H1 (cell line): ENCODE results near the gene NADK2. TPM values are rescaled to one million over a fixed set of nuclear protein-coding genes. Genes with fewer than 3 reads are reported as not detected.

Experiments
- CTCF ChIA-PET: fragments of 300-600 bp; sonication (Branson Sonifier 250); formaldehyde crosslinking; loops from one replicate; lab custom pipeline; 2021; ENCODE audit not compliant: partially characterized antibody; lab: Charles Lee
- POLR2A ChIA-PET: fragments of 300-600 bp; sonication (Branson Sonifier 250); formaldehyde crosslinking; loops from one replicate; lab custom pipeline; 2021; ENCODE audit warnings: inconsistent platforms; ENCODE audit not compliant: partially characterized antibody; lab: Charles Lee
- DNase-seq, 2 experiments: peaks; one replicate each; pipeline versions ENCODE4 v3.0.0 to v3.0.0-alpha.2; 2010 to 2022; ENCODE audit warnings: low spot score in 2 of 2, low read depth in 1 of 2, mixed read lengths in 1 of 2
- FAIRE-seq: peaks from 2 replicates; lab custom pipeline; 2011; peaks lifted over from hg19 to GRCh38; lab: Jason Lieb, UNC
- H2AFZ ChIP-seq: 2 replicates; pipeline ENCODE4 v1.8.1; 2012; ENCODE audit warnings: low read length, inconsistent platforms
- H2AK5ac ChIP-seq: 2 replicates; pipeline ENCODE4 v1.6.1; 2013; ENCODE audit warnings: low read depth, low read length
- H2BK120ac ChIP-seq: replicated peaks from 2 replicates; pipeline ENCODE3; 2013; ENCODE audit warnings: low read depth, low read length, inconsistent platforms
- H2BK12ac ChIP-seq: 2 replicates; pipeline ENCODE4 v1.6.1; 2013; ENCODE audit warnings: low read depth, low read length
- H2BK15ac ChIP-seq: 2 replicates; pipeline ENCODE4 v1.6.1; 2013; ENCODE audit warnings: low read length
- H2BK20ac ChIP-seq: 2 replicates; pipeline ENCODE4 v1.6.1; 2013; ENCODE audit warnings: low read length
- H2BK5ac ChIP-seq: 2 replicates; pipeline ENCODE4 v1.6.1; 2013; ENCODE audit warnings: low read depth, low read length
- H3K14ac ChIP-seq: 2 replicates; pipeline ENCODE4 v1.6.1; 2013; ENCODE audit warnings: inconsistent platforms; ENCODE audit not compliant: insufficient read length
- H3K18ac ChIP-seq: 2 replicates; pipeline ENCODE4 v1.6.1; 2013; ENCODE audit warnings: low read length; ENCODE audit errors: extremely low read depth
- H3K23ac ChIP-seq: 2 replicates; pipeline ENCODE4 v1.6.1; 2013; ENCODE audit warnings: inconsistent platforms; ENCODE audit not compliant: insufficient read length
- H3K23me2 ChIP-seq: 2 replicates; pipeline ENCODE4 v1.6.1; 2013; ENCODE audit warnings: low read depth, low read length
- H3K27ac ChIP-seq: 2 replicates; pipeline ENCODE4 v1.6.1; 2011; ENCODE audit warnings: low read depth, low read length, inconsistent platforms
- H3K27me3 ChIP-seq, 4 experiments: replicated peaks in 1 of 4; 1 replicate in 1 of 4; 2 replicates in 3 of 4; pipeline versions ENCODE4 v1.6.1 to v1.8.1; 2011 to 2013; ENCODE audit warnings: low read length in 3 of 4, mild to moderate bottlenecking in 3 of 4, inconsistent platforms in 2 of 4, mixed read lengths in 2 of 4, moderate library complexity in 1 of 4; ENCODE audit not compliant: control insufficient read depth in 3 of 4, insufficient read depth in 3 of 4; ENCODE audit errors: extremely low read depth in 1 of 4
- H3K36me3 ChIP-seq, 4 experiments: 2 replicates each; pipeline versions ENCODE4 v1.6.1 to v1.8.1; 2011 to 2013; ENCODE audit warnings: mild to moderate bottlenecking in 4 of 4, low read length in 3 of 4, moderate library complexity in 2 of 4, control low read depth in 1 of 4, inconsistent platforms in 1 of 4; ENCODE audit not compliant: insufficient read depth in 4 of 4, control insufficient read depth in 2 of 4
- H3K4ac ChIP-seq: replicated peaks from 2 replicates; pipeline ENCODE3; 2013; ENCODE audit warnings: low read length, low read depth, mixed read lengths, inconsistent platforms; ENCODE audit not compliant: insufficient read length
- H3K4me1 ChIP-seq, 4 experiments: replicated peaks in 1 of 4; 1 replicate in 1 of 4; 2 replicates in 3 of 4; pipeline versions ENCODE4 v1.6.1 to v1.8.1; 2011 to 2013; ENCODE audit warnings: low read length in 3 of 4, inconsistent platforms in 2 of 4, mixed read lengths in 1 of 4; ENCODE audit not compliant: insufficient read depth in 4 of 4, control insufficient read depth in 3 of 4
- H3K4me2 ChIP-seq, 2 experiments: 2 replicates each; pipeline versions ENCODE4 v1.6.1 to v1.8.1; 2011 to 2013; ENCODE audit warnings: low read depth in 2 of 2, low read length in 2 of 2, control low read depth in 1 of 2, inconsistent platforms in 1 of 2, mild to moderate bottlenecking in 1 of 2; ENCODE audit not compliant: insufficient read depth in 1 of 2
- H3K4me3 ChIP-seq, 4 experiments: fragments of 200-600, 300-600 bp in 1 of 4; sonication (generic), shearing (Covaris generic), sonication (Bioruptor Twin) in 1 of 4; 2 replicates each; pipeline versions ENCODE4 v1.5.1 to v1.8.1; 2011 to 2016; ENCODE audit warnings: low read length in 4 of 4, low read depth in 3 of 4, control low read depth in 2 of 4, inconsistent platforms in 2 of 4, mild to moderate bottlenecking in 2 of 4, mixed read lengths in 1 of 4, moderate library complexity in 1 of 4; ENCODE audit not compliant: insufficient read depth in 2 of 4; ENCODE audit errors: extremely low read depth in 1 of 4
- H3K56ac ChIP-seq: replicated peaks from 2 replicates; pipeline ENCODE3; 2013; ENCODE audit warnings: low read depth, mild to moderate bottlenecking, mixed read lengths, low read length, inconsistent platforms; ENCODE audit not compliant: insufficient read length
- H3K79me1 ChIP-seq: 2 replicates; pipeline ENCODE4 v1.6.1; 2013; ENCODE audit warnings: low read depth, low read length, control low read depth
- H3K79me2 ChIP-seq, 2 experiments: 2 replicates each; pipeline versions ENCODE4 v1.6.1 to v1.8.1; 2012 to 2013; ENCODE audit warnings: low read length in 2 of 2, mild to moderate bottlenecking in 2 of 2, inconsistent platforms in 1 of 2; ENCODE audit not compliant: insufficient read depth in 2 of 2, control insufficient read depth in 1 of 2
- H3K9ac ChIP-seq, 4 experiments: replicated peaks in 1 of 4; 1 replicate in 1 of 4; 2 replicates in 3 of 4; pipeline versions ENCODE4 v1.6.1 to v1.8.1; 2011 to 2013; ENCODE audit warnings: low read depth in 3 of 4, low read length in 3 of 4, control low read depth in 2 of 4, mild to moderate bottlenecking in 2 of 4, moderate library complexity in 2 of 4, inconsistent platforms in 1 of 4; ENCODE audit errors: extremely low read depth in 1 of 4
- H3K9me3 ChIP-seq, 2 experiments: 2 replicates each; pipeline versions ENCODE4 v1.6.1 to v1.8.1; 2012 to 2013; ENCODE audit warnings: mild to moderate bottlenecking in 2 of 2, moderate library complexity in 2 of 2, control low read depth in 1 of 2, inconsistent platforms in 1 of 2, low read depth in 1 of 2, low read length in 1 of 2, mixed read lengths in 1 of 2; ENCODE audit not compliant: insufficient read depth in 2 of 2
- H4K20me1 ChIP-seq, 2 experiments: replicated peaks in 1 of 2; 2 replicates each; pipeline versions ENCODE3 to v1.8.1; 2011 to 2013; ENCODE audit warnings: inconsistent platforms in 2 of 2, low read length in 2 of 2, mild to moderate bottlenecking in 1 of 2; ENCODE audit not compliant: insufficient read depth in 2 of 2, control insufficient read depth in 1 of 2
- H4K5ac ChIP-seq: 2 replicates; pipeline ENCODE4 v1.6.1; 2013; ENCODE audit warnings: low read length, low read depth, mixed read lengths, inconsistent platforms; ENCODE audit not compliant: insufficient read length
- H4K8ac ChIP-seq: 2 replicates; pipeline ENCODE4 v1.8.0; 2013; ENCODE audit warnings: mild to moderate bottlenecking, moderate library complexity, low read length, inconsistent platforms; ENCODE audit not compliant: insufficient read depth; ENCODE audit errors: extremely low read depth
- H4K91ac ChIP-seq: replicated peaks from 2 replicates; pipeline ENCODE3; 2013; ENCODE audit warnings: low read length, mixed read lengths, inconsistent platforms; ENCODE audit not compliant: insufficient read length
- BCL11A ChIP-seq, 2 experiments: IDR thresholded peaks; one replicate each; pipeline ENCODE4 v1.6.1; 2011; ENCODE audit warnings: low read depth in 2 of 2, low read length in 2 of 2, mild to moderate bottlenecking in 2 of 2
- EZH2 ChIP-seq: fragments of 200-600 bp; sonication (generic); IDR thresholded peaks from 2 replicates; pipeline ENCODE4 v1.7.1; 2012; ENCODE audit warnings: low read depth, mild to moderate bottlenecking, moderate library complexity, low read length, inconsistent platforms; ENCODE audit not compliant: severe bottlenecking
- HDAC2 ChIP-seq, 2 experiments: fragments of 300-600 bp in 1 of 2; sonication (generic) in 1 of 2; IDR thresholded peaks; 2 replicates each; pipeline ENCODE4 v1.6.1; 2011 to 2012; ENCODE audit warnings: low read depth in 2 of 2, low read length in 2 of 2, mild to moderate bottlenecking in 2 of 2, moderate library complexity in 2 of 2, borderline replicate concordance in 1 of 2, inconsistent platforms in 1 of 2
- RNF2 ChIP-seq: fragments of 200-900, 300-1000 bp; sonication (generic); IDR thresholded peaks from 2 replicates; pipeline ENCODE4 v1.7.1; 2016; ENCODE audit warnings: borderline replicate concordance, low read depth, mild to moderate bottlenecking, antibody characterized with exemption, low read length; ENCODE audit not compliant: poor library complexity, severe bottlenecking; ENCODE audit errors: missing control alignments
- SAP30 ChIP-seq: fragments of 300-600 bp; sonication (generic); IDR thresholded peaks from 2 replicates; pipeline ENCODE4 v1.7.1; 2012; ENCODE audit warnings: low read length, moderate library complexity, mild to moderate bottlenecking, inconsistent platforms; ENCODE audit not compliant: insufficient read depth, insufficient replicate concordance
- SIN3A ChIP-seq, 2 experiments: IDR thresholded peaks in 1 of 2; conservative IDR thresholded peaks in 1 of 2; 2 replicates each; pipeline ENCODE4 v1.6.1; 2011 to 2012; ENCODE audit warnings: low read length in 2 of 2, improper control_type of control experiment in 1 of 2, low read depth in 1 of 2, mild to moderate bottlenecking in 1 of 2
- SP2 ChIP-seq: IDR thresholded peaks from 2 replicates; pipeline ENCODE4 v1.6.1; 2012; ENCODE audit warnings: mild to moderate bottlenecking, low read length, inconsistent platforms
- SP4 ChIP-seq: IDR thresholded peaks from 2 replicates; pipeline ENCODE4 v1.6.1; 2012; ENCODE audit warnings: low read length, inconsistent platforms
- WGBS, 2 experiments: shearing (Covaris generic) in 1 of 2; methylation state at CpG; one replicate each; pipeline versions ENCODE4 v1.1.6 to v1.1.7; 2013 to 2015; ENCODE audit warnings: low lambda C conversion rate in 2 of 2, mixed read lengths in 2 of 2, inconsistent platforms in 1 of 2, low coverage in 1 of 2, missing lambda C conversion rate in 1 of 2; ENCODE audit not compliant: insufficient replicate concordance in 2 of 2, insufficient coverage in 1 of 2, insufficient read length in 1 of 2; ENCODE audit errors: extremely low coverage in 1 of 2, missing lambda C conversion rate in 1 of 2; 5-methylcytosine and 5-hydroxymethylcytosine counted together
- polyA plus RNA-seq, 7 experiments: library from polyadenylated mRNA; depleted of rRNA in 3 of 7; stranded (reverse) in 5 of 7; unstranded in 2 of 7; fragments of >200 nt in 5 of 7; fragments of 200-250 nt in 2 of 7; gene quantifications; 1 replicate in 5 of 7; 2 replicates in 1 of 7; 4 replicates in 1 of 7; pipeline versions ENCODE4 v1.2.1 to v1.2.3, GENCODE V29; 2011 to 2013; ENCODE audit warnings: missing spikeins in 2 of 7, mixed read lengths in 2 of 7
- total RNA-seq: library from RNA; stranded (reverse); fragmentation: NEBNext Ultra II Directional; extraction: Animal tissue kit (Norgen Biotek cat#: 25700); gene quantifications from 2 replicates; pipeline ENCODE4 v1.2.1, GENCODE V29; 2021
- TF ChIP-seq, protein P1 (sequence below): IDR thresholded peaks from 2 replicates; pipeline ENCODE4 v1.6.1; 2012; ENCODE audit warnings: low read length, inconsistent platforms
- TF ChIP-seq, protein P2 (sequence below): IDR thresholded peaks from 2 replicates; pipeline ENCODE4 v1.6.1; 2012; ENCODE audit warnings: inconsistent platforms

The NADK2 gene
- total and polyA plus RNA-seq, 2 of the 8 experiments (the other 6 are each of a cell fraction or from before 2014, with no cell fraction given): 3.4 to 16.1 TPM

DNA sequence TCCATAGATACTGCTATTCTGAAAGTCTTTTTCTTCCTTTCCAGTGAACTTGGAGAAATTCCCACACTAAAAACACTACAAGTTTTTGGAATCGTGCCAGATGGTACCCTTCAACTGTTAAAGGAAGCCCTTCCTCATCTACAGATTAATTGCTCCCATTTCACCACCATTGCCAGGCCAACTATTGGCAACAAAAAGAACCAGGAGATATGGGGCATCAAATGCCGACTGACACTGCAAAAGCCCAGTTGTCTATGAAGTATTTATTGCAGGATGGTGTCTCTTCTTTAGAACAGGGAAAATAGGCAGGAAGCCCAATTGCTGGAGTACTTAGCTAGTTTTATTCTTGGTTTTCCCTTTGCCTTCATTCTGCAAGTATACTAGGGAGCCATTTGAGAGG lies 60.0 kb downstream of the NADK2 start:
- Histone ChIP-seq H3K14ac (no peak overlapping the region), H2BK120ac (no peak overlapping the region), H3K23me2 (no peaks in the 10 kb centered on the region), H3K23ac (no peak overlapping the region), H3K4me1 (no peaks in the 10 kb centered on the region), H3K18ac (no peak overlapping the region), H2AFZ (no peak overlapping the region), H2BK20ac (no peak overlapping the region), H3K79me2 (no peaks in the 10 kb centered on the region), H3K56ac (no peak overlapping the region), H4K20me1 (no peaks in the 10 kb centered on the region), H2BK15ac (no peak overlapping the region), H4K91ac (no peak overlapping the region), H2AK5ac (no peak overlapping the region), H3K4me2 (no peak overlapping the region), H3K27me3 (peaks cover 0 to 3% (median 0%) of the 10 kb centered on the region in 4 experiments; a peak in 1 of 7 replicates)
- whole genome bisulfite sequencing, 2 experiments: 85% methylated on average over 2 of the region's 2 CpGs; no CpG with 5 or more reads in 1 of the 2 experiments
- POLR2A ChIA-PET: no interaction called here
- CTCF ChIA-PET: no interaction called here
- TF ChIP-seq RNF2 (no peak), SP4 (no peak), BCL11A (IDR thresholded peaks at IDR 0.05; ENCODE audit: low read depth in 2 of 2, low read length in 2 of 2) (no peak), EZH2 (no peak), SIN3A (conservative IDR thresholded peaks at IDR 0.05 in 1 of 2, IDR thresholded peaks at IDR 0.05 in 1 of 2; ENCODE audit: low read depth in 1 of 2, low read length in 2 of 2) (no peak), SP2 (no peak), SAP30 (no peak), HDAC2 (IDR thresholded peaks at IDR 0.05; ENCODE audit: borderline replicate concordance in 1 of 2, low read depth in 2 of 2, low read length in 2 of 2) (no peak)
- TF ChIP-seq, protein P1, sequence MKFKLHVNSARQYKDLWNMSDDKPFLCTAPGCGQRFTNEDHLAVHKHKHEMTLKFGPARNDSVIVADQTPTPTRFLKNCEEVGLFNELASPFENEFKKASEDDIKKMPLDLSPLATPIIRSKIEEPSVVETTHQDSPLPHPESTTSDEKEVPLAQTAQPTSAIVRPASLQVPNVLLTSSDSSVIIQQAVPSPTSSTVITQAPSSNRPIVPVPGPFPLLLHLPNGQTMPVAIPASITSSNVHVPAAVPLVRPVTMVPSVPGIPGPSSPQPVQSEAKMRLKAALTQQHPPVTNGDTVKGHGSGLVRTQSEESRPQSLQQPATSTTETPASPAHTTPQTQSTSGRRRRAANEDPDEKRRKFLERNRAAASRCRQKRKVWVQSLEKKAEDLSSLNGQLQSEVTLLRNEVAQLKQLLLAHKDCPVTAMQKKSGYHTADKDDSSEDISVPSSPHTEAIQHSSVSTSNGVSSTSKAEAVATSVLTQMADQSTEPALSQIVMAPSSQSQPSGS: no peak
- TF ChIP-seq, protein P2, sequence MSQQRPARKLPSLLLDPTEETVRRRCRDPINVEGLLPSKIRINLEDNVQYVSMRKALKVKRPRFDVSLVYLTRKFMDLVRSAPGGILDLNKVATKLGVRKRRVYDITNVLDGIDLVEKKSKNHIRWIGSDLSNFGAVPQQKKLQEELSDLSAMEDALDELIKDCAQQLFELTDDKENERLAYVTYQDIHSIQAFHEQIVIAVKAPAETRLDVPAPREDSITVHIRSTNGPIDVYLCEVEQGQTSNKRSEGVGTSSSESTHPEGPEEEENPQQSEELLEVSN: no peak
- TF ChIP-seq, all 59 proteins: peak for 0
- no peak overlapping the region for H4K8ac ChIP-seq
- no peak overlapping the region for H4K5ac ChIP-seq
- H3K36me3 ChIP-seq: peaks cover 4 to 51% (median 25%) of the 10 kb centered on the region in 4 experiments
- no peak overlapping the region for H3K27ac ChIP-seq
- H3K9me3 ChIP-seq: no peaks in the 10 kb centered on the region; a peak in 1 of 4 replicates
- H2BK12ac ChIP-seq: no peak overlapping the region
- H3K9ac ChIP-seq: no peak overlapping the region
- no peak overlapping the region for H2BK5ac ChIP-seq
- DNase-seq: no peak
- no peak overlapping the region for H3K4ac ChIP-seq
- no peak for FAIRE-seq
- H3K4me3 ChIP-seq: no peak overlapping the region
- no peaks in the 10 kb centered on the region for H3K79me1 ChIP-seq
